Measurements from ENCODE around the gene MN1.

Gene MN1

DNA sequence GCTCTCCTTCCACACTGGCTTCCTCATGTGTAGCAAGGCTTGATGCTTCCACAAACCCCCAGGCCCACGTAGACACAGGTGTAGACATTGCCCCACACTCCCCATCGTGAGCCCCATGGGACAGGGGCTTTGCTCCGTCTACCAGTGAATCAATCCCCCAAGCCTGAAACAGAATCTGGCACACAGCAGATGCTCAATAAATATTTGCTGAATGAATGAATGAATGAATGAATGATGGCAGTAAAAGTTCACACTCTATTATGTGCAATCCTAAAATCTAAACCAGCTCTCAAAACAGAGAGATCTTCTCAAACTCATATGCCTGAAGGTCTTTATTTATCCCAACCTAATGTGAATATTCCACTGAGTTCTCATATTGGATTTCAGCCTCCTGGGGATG is 69.9 kb downstream of the MN1 start:
- no peak for DNase-seq

DNA sequence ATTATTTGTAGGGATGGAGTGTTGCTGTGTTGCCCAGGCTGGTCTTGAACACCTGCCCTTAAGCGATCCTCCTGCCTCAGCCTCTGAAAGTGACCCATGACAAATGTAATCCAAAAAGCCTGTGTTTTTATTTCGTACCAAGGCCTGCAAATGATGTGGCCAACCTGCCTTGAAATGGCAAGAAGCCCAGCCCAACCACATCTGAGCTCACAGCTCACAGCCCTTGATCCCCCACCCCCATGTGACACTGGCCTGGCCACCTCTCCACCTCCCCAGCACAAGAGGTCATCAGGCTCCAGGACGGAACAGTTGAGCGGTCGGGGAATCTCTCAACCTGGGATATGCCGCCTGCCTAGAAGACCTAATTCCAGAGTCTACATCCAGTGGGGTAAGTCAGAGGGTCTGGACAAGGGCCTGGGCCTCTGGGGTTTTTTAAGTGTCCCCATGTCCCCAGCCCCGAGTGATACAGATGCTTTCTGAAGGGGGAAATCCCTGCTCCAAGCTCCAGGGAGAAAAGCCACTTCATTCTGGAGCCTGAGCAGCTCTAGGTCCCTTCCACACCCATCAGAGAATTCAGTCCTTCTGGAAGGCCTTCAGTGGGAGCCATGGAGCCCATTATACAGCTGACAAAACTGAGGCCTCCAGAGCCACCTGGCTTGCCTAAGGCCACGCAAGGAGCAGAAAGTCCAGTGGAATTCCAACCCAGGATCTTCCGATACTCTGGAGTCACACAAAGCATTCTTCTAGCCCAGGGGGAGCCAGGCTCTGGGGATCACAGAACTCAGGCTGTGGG is 70.7 kb downstream of the MN1 start:
- no peak for DNase-seq

DNA sequence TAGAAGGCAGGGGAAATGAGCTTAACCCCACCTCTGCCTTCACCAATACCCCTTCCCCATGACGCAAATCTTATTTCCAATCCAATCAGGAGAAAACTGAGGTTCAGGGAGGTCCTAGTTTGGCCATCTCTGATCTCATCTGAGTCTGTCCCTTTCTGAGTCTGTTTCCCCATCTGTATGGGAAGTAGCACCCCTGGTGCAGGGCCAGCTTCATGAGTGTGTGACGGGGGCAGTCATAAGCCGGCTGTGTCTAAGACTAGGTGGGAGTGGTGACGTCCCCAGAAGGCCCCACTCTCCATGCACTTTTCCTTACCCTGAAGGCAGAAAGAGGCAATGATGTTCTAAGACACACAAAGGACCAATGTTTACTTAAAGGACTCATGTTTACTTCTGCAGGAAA is 72.3 kb downstream of the MN1 start:
- no peak for DNase-seq

DNA sequence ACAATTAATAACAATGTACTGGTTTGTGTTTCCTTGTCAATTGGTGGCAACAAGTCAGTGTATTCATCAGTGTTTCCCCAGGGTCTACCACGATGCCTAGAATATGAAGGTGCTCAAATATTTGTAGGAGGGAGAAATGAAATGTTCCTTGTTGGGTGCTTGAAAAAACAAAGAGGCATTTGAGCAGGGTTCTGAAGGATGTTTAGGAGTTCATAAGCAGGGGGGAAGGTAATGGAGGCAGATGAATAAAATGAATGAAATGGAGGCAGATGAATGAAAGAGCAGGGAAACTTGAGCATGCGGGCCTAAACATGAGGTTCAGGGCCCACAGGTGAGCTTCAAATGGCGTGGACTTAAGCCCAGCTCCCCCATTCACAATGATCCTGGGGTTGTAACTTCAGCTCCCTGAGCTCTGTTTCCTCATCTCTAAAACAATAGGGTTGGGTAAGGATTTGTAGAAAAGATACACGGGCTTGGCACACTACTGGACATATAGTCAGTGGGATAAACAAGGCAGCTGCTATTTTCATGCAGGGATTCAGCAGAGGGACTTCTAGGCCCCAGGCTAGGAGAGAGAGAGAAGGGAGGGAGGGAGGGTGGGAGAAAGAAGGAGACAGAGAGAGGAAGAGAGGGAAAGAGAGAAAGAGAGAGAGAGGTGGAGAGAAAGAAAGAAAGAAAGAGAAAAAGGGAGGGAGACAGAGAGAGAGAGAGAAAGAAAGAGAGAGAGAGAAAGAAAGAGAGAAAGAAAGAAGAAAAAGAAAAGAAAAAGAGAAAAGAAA is 73.7 kb downstream of the MN1 start:
- no peak for DNase-seq

DNA sequence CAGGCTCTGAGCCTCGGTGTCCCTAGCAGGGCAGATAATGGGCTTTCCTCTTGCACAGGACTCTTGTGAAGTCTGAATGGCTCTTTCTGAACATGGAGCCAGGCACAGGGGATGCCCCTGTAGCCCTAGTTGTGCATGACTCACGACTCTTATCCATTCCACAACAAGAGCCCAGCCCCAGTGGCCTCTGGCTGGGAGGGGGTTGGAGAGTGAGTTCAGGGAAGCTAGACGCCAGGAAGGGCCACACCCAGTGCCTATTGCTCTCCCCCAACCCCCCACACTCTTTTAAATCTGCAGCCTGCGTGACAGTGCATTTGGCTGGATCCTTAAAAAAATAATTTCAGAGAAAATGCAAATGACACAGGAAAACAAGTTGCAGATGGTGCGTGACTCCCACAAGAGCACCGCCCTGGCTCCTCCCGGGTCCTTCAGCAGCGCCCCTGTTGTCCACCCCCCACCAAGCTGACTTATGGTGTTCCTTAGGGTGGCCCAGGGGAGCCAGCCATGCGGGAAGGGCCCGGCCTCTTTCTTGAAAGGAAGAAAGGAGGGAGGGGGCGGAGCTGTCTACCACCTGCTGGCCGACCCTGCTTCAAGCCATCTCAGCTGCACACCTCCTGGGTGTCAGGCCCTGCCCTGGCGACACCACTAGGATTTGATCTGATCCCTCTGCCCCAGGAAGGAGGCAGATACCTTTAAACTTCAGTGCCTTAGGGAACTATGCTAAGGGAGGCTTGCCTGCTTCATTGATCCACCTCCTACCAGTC is 74.7 kb downstream of the MN1 start:
- DNase-seq, result no peak

DNA sequence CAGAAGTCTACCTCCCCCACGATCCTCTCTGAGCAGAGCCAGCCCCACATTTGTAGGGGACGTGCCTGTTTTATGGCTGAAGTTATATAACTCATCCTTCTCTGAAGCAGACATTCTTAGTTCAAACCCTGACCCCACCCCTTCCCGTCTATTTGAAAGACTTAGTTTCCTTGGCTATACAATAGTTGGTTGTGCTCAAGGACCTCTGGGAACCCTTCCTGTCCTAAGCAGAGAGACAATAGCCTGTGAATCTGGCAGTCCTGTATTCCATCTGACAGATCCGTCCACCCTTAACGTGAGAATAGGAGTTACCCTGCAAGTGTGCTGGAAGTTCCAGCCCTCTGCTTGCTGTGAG is 75.2 kb downstream of the MN1 start:
- no peak for DNase-seq

DNA sequence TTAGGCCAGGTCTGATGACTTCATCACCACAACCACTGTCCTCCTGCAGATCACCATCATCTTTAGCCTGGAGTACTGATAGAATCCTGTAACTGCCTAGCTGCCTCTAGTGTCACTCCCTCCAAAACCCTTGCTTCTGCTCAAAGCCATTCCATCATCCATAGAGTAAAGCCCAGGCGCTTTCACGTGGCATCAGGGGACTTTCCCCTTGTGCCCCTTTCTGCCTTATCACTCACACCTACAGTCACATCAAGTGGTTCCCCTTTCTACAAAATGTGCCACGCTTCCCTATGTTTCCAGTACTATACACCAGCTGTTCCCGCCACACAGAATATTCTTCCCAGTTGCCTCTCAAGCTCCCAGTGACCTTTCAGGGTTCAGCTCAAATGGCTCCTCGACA is 75.9 kb downstream of the MN1 start:
- DNase-seq, result no peak

DNA sequence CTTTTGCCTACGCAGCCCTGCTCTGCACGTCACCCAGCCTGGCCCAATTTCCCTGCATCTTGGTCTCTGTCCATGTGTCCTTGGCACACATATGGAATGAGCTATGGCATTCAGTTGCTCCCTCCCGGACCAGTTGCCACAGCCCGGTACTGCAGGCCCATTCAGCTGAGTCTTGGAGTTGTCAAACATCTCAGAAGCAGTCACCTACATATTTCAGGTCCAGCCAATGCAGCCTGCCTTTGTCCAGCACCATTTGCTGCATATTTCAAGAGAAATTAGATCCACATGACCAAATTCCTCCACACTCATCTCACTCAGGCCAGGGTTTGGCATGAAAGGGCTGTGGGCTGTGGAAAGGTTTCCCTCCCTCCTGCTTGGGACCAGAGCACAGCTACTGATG is 76.8 kb downstream of the MN1 start:
- no peak for DNase-seq

DNA sequence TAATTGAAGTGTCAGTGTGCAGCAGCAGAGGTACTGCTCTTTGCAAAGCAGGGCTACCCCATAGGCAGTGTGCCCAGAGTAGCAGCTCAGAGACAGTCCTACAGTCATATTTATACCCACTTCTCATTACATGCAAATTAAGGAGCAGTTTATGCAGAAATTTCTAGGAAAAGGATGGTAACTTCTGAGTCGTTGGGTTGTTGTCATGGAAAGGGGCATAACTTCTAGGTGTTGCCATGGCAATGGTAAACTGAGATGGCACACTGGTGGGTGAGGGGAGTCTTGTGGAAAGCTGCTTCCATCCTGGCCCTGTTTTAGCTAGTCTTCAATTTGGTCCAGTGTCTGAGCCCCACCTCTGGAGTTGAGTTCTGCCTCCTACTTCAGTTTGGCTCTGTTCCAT is 77.4 kb downstream of the MN1 start:
- DNase-seq, result no peak

DNA sequence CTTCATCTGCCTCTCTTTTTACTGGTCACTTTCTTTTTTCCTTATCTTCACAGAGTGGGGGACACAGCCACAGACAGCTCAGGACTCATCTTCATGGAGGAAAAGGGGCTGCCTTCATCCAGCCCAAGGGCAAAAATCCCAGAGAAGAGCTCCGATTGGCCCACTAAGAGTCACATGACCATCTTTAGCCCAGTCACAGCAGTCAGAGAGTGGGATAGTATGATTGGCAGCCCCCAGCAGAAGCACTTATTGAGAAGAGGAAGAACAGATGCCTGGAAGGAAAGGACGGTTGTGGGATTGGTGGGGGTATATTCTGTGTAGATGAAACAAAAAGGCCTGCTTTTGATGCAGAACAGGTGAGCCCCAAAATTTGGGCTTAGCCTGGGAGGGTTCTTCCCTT is 77.8 kb downstream of the MN1 start:
- no peak for DNase-seq

DNA sequence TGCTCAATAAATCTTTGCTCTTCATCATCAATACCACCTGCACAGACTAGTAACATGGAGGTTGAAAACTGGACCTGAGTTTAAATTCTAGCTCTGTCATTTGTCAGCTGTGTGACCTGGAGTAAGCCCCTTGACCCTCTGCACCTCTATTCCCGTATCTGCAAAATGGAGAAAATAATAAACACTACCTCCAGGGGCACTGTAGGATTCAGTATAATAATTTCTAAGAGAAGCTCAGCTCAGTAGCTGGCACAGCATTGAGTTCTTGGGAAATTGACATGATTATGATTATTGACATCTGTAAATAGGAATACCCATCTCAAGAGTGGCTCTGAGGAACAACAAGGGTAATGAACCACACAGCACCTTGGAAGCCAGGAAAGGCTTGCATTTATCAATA is 78.4 kb downstream of the MN1 start:
- no peak for DNase-seq

DNA sequence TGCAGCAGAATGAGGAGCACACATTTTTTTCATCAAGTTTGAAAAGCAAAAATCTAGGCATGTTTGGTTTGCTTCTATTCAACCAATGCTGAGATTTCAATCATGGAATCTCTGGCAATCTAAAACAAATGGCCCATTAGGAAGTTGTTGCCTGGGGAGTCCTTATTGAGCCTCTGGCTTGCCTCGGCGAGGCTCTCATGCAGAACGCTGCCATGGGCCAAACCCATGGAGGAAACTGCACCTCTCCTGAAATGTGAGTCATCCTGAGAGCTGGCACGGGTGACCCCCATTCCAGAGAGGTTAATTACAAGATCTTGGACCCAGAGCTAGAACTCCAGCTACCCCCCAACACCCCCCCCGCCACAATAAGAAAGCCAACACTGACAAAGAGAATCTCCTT is 80.7 kb downstream of the MN1 start:
- DNase-seq, result no peak

DNA sequence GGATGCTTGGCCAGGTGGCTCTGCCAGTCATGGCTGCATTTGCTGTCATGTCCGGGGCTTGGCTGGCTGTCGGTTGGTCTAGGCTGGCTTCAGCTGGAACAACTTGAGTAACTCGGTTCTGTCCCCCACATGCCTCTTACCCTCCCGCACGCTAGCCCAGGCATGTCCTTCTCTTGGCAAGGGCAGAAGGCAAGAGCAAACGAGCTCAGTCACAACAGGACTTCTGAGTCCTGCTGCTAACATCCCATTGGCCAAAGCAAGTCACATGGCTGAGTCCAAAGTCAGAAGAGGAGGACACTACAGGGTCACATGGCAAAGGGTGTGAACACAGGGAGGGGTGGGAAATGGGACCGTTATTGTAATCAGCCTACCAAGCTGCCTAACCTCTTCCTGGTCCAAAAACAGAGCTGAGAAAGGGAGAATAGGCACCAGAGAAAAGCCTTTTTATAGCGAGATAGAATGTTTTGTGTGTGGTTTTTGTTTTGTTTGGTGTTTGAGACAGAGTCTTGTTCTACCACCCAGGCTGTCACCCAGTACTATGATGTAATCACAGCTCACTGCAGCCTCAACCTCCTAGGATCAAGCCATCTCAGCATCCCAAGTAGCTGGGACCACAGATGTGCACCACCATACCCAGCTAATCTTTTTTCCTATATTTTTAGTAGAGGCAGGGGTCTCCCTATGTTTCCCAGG is 81.9 kb downstream of the MN1 start:
- DNase-seq, result no peak

DNA sequence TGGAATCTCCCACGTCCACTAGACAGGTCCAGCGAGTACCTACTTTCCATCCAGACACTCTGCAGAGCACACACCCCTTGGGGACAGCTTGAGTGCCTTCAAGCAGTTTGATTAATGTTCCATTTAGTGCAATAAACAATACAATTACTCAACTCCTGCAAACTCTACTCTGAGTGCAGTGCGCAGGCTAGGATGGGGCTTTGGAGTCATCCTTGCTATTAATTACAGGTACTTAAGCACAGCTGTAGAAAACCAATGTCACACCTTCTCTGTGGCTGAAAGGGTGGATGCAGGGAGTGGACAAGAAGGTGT is 82.6 kb downstream of the MN1 start:
- DNase-seq, result no peak

DNA sequence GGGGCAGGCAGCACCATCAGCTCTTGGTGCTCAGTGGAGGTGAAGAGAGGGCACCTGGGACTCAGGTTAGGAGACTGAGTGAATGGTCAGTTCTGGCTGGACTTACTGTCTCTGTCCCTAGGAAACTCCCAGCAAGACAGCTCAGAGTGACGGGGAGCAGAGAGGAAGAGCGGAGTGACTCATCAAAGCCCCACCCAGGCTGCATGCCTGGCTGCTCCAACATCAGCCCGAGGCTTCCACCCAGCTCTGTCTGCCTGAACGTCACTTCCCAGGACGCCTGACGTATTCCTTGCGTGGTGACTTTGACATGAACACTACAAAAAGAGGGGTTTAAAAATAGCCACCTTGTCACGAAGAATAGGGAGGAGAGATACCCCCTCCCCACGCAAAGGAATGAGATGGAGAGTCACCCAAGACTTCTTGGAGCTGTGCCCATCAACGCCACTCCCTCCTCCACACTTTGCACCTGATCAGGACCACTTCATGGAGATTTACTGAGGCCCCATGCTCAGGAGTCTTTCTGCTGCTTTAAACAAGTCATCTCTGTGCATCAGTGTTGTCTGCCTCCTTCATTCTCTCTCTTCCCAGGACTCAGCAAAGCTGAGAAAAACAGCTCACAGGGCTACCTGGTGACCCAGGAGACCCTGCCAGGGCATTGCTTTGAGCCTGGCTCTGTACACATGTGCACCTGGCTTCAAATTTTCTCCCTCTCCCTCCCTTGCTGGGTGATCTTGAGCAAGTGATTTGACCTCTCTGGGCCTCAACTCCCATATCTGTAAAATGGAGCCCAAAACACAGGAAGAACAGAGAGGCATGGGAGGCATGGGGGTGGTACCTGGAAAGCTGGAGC is 83.1 kb downstream of the MN1 start:
- no peak for DNase-seq

DNA sequence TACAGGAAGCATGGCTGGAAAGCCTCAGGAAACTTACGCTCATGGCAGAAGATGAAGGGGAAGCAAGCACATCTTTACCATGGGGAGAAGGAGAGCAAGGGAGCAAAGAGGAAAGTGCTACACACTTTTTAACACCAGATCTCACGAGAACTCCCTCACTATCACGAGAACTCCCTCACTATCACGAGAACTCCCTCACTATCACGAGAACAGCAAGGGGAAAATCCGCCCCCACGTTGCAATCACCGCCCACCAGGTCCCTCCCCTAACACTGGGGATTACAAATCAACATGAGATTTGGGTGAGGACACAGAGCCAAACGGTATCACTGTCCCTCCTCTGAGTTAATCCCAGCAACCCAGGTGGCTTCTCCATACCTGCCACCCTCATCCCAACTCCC is 84.5 kb downstream of the MN1 start:
- no peak for DNase-seq

DNA sequence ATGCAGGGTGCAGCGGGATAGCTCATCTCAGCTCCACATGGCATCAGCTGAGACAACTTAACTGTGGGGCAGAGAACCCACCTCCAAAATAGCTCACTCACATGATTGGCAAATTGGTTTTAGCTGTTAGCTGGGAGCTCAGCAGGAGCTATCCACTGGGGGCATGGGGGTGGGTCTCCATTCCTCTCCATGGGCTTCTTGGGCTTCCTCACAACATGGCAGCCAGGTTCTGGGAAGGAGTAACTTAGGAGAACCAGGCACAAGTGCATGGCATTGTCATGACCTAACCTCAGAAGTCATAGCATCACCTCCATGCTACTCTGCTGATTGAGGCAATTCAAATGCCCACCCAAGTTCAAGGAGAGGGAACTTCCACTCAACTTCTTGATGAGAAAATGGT is 85.5 kb downstream of the MN1 start:
- no peak for DNase-seq

DNA sequence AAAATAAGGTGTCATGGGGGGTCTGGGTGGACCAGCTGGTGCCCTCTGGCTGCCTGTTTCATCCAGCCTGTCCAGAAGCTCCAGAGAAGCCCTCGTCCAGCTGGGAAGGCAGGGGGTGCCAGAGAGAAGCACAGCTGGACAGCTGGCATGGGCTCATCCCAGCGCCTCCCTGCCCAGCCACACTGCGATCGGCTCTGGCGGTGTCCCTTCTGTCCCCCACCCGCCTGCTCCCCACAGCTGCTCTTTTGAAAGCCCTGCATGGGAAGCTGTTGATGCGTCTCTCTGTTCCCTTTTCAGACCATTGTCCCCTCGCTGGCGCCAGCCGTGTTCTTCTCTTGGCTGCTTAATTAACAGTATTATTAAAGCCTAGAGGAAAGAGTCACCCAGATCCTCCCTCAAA is 86.5 kb downstream of the MN1 start:
- DNase-seq, result no peak

DNA sequence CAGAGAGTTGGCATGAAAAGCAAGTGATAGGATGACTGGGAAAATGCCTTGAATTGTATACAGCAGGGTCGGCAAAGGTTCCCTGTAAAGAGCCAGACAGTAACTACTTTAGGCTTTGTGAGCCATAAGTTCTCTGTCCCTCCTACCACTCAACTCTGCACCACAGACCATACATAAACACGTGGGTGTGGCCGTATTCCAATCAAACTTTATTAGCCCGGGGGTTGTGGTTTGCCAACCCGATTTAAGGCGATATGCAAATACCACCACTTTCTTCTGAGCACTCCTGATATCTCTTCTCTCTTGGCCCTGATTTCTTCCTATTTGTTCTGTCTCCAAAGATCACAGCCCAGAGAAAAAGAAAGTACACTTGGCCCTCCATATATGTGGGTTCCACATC is 87.5 kb downstream of the MN1 start:
- DNase-seq, result no peak

DNA sequence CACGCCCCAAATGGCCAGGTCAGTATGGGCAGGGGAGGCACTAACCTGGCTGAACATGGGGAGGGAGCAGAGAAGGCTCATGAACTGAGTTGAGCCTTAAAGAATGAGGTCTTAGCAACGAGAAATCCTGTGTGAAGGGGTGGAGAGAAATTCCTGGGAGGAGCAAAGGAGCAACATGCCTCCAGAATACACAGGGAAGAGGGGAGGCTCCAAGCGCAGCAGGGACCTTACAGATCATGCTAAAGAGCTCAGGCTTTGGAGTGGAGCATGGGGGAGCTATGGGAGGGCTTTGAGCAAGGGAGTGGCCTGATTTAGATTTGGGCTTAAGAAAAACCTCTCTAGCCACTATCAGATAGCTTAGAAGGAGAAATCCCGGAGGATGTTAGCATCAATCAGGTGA is 88.1 kb downstream of the MN1 start:
- DNase-seq, result no peak

DNA sequence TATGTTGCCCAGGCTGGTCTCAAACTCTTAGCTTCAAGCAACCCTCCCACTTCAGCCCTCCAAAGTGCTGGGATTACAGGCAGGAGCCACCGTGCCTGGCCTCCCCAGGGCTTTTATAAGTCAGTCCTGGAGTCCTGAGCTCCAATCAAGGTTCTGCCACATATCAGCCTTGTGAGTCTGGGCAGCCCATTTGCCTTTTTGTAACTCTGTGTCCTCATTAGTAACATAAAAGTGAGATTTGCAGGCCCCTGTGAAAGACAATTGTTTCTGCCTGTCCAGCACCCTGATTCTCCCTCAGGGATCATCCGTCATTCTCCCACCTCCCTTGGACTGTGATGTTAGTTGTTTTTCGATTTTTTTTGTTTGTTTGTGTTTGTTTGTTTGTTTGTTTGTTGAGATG is 89.8 kb downstream of the MN1 start:
- no peak for DNase-seq

DNA sequence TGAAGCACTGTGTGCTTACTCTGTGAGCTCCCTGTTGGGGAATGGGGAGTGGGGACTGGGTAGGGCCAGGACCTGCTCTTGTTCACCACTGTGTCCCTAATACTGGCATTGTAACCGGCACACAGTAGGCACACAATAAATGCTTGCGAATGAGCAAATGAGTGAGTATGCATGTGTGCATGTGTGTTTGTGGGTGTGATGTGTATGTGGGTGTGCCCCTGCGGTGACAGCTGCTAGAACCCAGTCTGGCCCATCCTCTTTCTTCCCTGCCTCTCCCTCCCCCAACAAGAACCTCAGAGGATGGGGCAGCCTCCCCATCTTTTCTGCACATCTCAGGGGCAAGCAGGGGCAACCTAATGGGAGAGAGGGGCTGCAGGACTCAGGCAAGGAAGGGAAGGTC is 90.5 kb downstream of the MN1 start:
- DNase-seq, result no peak
